ENCODE measurements around the gene MYO16. TPM values are rescaled to one million over a fixed set of nuclear protein-coding genes. Genes with fewer than 3 reads are reported as not detected.
"Not testable (repeated sequence)": the region's sequence is repeated elsewhere in the genome, so short reads cannot be mapped to it uniquely, and the experiment has no call there.

MYO16 gene
- total RNA-seq, 1 experiment from 2014 or later = 0.05 TPM

DNA sequence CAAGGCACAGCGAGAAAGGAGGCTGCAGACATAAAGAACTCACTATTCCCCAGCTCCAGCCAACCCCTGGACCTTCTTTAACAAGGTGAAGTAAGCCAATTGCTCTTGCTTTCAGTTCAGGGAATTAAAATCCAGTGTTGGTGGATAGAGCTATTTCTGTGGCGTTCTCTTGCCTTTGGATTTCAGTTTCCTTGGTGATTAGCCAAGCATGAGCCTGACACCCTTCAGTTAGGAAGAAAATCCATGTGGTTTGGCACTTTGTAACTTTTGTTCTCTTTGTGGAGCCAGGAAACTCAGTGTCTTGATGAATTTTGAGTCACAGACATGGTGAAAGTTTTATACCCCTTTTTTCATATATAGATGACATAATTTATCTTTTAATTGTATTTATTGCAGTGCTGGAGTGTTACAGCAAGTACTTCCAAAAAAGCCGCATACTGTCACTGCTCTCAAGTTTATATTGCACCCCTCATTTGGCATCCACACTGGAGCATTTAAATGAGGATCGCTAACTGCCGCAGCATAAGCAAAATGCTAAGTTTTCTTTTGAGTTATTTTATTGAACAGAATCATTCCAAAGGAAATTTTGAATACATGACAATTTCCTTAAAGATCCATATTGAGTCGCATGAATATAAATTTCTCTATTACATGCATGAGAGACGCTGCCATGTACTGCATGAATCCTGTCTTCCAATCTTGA is 406.8 kb downstream of the MYO16 start:
- H3K27me3 ChIP-seq (replicated peaks) = peaks cover 84% of the 10 kb centered on the region
- no peaks in the 10 kb centered on the region for H3K4me1 ChIP-seq (replicated peaks)
- peak in 1 of 2 experiments; percentile 54 for DNase-seq (ENCODE audit: low read depth in 1 of 2, low spot score in 2 of 2)
- no peak overlapping the region for H3K27ac ChIP-seq
- no peaks in the 10 kb centered on the region for H3K9me3 ChIP-seq (replicated peaks)
- no peaks in the 10 kb centered on the region for H3K36me3 ChIP-seq
- H3K4me3 ChIP-seq = no peak overlapping the region

DNA sequence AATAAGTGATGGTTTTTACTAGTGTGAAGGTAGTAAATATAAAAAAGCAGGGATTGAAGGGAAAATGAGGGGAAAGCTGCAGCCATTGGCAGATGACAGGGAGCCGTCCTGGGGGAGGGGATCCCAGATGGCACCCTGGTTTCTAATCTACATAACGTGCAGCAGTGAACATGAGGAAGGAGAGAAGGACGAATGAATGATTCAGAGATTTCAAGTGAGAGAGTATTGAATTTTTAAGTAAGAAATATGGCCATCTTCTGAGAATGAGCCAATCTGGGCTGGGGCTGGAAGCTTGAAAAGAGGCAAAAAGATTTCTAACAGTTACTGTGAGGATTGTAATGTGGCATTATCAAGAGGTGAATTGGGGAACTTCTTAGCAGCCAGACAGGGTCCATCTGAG is 414.2 kb downstream of the MYO16 start:
- no peak overlapping the region for H3K4me3 ChIP-seq

DNA sequence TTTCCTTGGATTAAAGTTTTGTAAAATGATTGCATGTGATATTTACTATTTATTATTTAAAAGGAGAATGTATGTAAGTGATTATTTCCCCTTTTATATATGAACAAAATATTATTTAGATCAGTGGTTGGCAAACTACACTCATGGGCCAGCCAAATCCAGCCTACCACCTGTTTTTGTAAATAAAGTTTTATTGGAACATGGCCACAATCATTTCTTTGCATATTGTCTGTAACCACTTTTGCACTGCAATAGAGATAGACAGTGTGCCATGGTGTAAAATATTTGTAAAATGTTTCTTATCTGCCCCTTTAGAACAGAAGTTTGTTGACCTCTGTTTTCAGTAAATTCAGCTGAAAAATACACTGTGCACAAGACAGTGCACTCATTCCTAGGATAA is 426.4 kb downstream of the MYO16 start:
- H3K4me3 ChIP-seq = no peak overlapping the region
- H3K9me3 ChIP-seq (replicated peaks) = no peaks in the 10 kb centered on the region
- H3K36me3 ChIP-seq = no peaks in the 10 kb centered on the region
- no peaks in the 10 kb centered on the region for H3K4me1 ChIP-seq (replicated peaks)
- no peak overlapping the region for H3K27ac ChIP-seq
- H3K27me3 ChIP-seq (replicated peaks) = peaks cover 91% of the 10 kb centered on the region
- no peak for DNase-seq (ENCODE audit: low read depth in 1 of 2, low spot score in 2 of 2)

More for the DNA sequence above, 414.2 kb downstream of the MYO16 start:
- H3K9me3 ChIP-seq (replicated peaks) = no peaks in the 10 kb centered on the region
- H3K4me1 ChIP-seq (replicated peaks) = no peaks in the 10 kb centered on the region
- no peak overlapping the region for H3K27ac ChIP-seq
- DNase-seq (ENCODE audit: low read depth in 1 of 2, low spot score in 2 of 2) = no peak
- H3K27me3 ChIP-seq (replicated peaks) = peaks cover 75% of the 10 kb centered on the region
- no peaks in the 10 kb centered on the region for H3K36me3 ChIP-seq

DNA sequence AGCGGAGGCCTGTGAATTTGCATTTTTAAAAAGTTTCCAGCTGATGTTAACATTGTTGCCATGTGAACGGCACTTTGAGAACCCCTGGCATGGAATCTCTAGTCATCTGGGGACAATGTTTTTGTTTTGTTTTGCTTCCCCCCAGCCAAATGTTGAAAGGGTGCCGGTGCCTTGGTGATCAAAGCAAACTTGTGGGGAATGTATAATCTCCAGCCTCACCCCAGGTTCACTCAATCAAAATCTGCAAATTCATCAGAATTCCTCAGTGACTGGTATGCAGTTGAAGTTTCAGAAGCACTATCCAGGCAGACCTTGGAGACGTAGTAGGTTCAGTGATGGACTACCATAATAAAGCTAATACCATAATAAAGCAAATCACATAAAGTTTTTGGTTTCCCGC is 428.7 kb downstream of the MYO16 start:
- Histone ChIP-seq H3K36me3 (no peaks in the 10 kb centered on the region), H3K9me3 (replicated peaks) (no peaks in the 10 kb centered on the region), H3K27me3 (replicated peaks) (peaks cover 91% of the 10 kb centered on the region), H3K27ac (no peak overlapping the region), H3K4me3 (no peak overlapping the region), H3K4me1 (replicated peaks) (no peaks in the 10 kb centered on the region)
- no peak for DNase-seq (ENCODE audit: low read depth in 1 of 2, low spot score in 2 of 2)

DNA sequence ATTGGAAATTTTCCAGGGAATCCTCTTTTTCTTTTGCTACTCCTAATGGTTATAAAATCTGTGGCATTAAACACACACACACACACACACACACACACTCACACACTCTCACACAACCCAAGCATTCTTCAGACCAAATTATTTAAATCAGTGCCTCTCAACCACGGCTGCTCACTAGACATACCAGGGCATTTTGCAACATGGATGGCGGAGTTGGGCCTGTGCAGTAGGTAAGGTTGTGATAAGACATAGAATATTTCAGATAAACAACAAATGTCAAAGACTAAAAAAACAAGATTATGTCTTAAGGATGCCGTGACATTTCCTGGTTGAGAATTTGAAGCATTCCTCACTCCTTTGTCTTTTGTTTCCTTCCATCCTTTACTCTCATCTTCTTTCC is 443.1 kb downstream of the MYO16 start:
- DNase-seq (ENCODE audit: low read depth in 1 of 2, low spot score in 2 of 2) = peak in 1 of 2 experiments; percentile 59
- H3K27ac ChIP-seq = no peak overlapping the region
- H3K4me3 ChIP-seq = no peak overlapping the region
- H3K9me3 ChIP-seq (replicated peaks) = peaks cover 10% of the 10 kb centered on the region
- no peaks in the 10 kb centered on the region for H3K4me1 ChIP-seq (replicated peaks)
- H3K36me3 ChIP-seq = no peaks in the 10 kb centered on the region
- H3K27me3 ChIP-seq (replicated peaks) = peaks cover 61% of the 10 kb centered on the region

DNA sequence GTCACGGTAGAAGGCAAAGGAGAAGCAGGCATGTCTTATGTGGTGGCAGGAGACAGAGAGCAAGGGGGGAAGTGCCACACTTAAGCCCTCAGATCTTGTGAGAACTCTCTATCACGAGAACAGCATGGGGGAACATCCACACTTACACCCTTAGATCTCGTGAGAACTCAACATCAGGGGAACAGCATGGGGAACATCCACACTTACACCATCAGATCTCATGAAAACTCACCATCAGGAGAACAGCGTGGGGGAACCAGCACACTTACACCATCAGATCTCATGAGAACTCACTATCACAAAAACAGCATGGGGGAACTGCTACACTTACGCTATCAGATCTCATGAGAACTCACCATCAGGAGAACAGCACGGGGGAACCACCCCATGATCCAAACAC is 445.0 kb downstream of the MYO16 start:
- Histone ChIP-seq H3K36me3 (no peaks in the 10 kb centered on the region), H3K27ac (no peak overlapping the region), H3K4me3 (no peak overlapping the region), H3K27me3 (replicated peaks) (peaks cover 67% of the 10 kb centered on the region), H3K4me1 (replicated peaks) (no peaks in the 10 kb centered on the region), H3K9me3 (replicated peaks) (peaks cover 4% of the 10 kb centered on the region; the same call in 1 of the 2 replicates)
- peak in 1 of 2 experiments; percentile 57 for DNase-seq (ENCODE audit: low read depth in 1 of 2, low spot score in 2 of 2)

DNA sequence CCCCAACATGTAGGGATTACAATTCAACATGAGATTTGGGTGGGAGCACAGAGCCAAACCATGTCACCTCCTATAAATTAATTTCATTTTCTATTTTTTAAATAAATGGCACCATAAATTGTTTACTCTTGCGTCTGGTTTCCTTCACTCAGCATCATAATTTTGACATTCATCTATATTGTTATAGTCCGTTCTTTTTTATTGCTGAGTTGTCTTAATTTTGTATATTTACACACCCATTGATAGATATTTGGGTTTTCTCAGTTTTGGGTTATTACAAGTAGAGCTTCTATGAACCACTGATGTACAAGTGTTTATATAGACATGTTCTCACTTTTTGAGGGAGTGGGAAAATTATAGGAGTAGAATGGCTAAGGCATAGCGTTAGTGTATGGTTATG is 445.4 kb downstream of the MYO16 start:
- H3K36me3 ChIP-seq = no peaks in the 10 kb centered on the region
- no peak overlapping the region for H3K27ac ChIP-seq
- peaks cover 67% of the 10 kb centered on the region for H3K27me3 ChIP-seq (replicated peaks)
- H3K4me1 ChIP-seq (replicated peaks) = no peaks in the 10 kb centered on the region
- peaks cover 2% of the 10 kb centered on the region; the same call in 1 of the 2 replicates for H3K9me3 ChIP-seq (replicated peaks)
- DNase-seq (ENCODE audit: low read depth in 1 of 2, low spot score in 2 of 2) = no peak
- H3K4me3 ChIP-seq = no peak overlapping the region

DNA sequence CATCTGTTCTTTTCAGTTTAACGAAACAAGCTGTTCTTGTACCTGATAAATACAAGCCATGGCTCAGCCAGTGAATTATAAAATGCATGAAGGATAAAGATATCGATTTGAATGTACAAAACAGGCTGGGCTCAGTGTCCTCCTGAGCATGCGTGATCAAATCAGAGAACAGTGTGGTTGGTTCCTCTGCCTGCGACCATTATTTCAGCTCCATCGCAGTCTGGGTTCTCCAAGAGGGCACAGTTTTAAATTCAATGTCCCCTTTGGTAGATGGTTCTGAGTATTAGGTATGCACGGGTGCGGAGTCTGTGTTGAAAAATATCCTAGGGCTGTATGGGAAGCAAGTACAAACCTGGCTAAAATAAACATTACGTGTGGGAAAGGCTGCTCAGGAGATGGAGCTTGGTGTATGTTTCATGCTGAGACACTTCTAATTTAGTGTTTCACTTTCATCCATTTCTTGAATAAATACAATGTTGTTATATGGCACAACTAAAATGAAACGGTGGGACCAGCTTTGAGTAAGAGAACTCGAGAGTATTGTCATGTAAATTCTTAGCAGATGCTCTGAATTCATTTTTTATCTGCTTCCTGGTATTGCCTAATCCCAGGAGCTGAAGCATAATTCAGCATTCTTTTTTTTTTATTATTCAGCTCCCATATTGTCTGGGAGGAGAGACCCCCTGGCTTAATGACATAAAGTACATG is 458.7 kb downstream of the MYO16 start:
- DNase-seq (ENCODE audit: low read depth in 1 of 2, low spot score in 2 of 2) = no peak
- no peaks in the 10 kb centered on the region for H3K4me1 ChIP-seq (replicated peaks)
- no peak overlapping the region for H3K27ac ChIP-seq
- H3K27me3 ChIP-seq (replicated peaks) = peaks cover 97% of the 10 kb centered on the region
- H3K9me3 ChIP-seq (replicated peaks) = peaks cover 4% of the 10 kb centered on the region
- H3K4me3 ChIP-seq = no peak overlapping the region
- no peaks in the 10 kb centered on the region for H3K36me3 ChIP-seq

DNA sequence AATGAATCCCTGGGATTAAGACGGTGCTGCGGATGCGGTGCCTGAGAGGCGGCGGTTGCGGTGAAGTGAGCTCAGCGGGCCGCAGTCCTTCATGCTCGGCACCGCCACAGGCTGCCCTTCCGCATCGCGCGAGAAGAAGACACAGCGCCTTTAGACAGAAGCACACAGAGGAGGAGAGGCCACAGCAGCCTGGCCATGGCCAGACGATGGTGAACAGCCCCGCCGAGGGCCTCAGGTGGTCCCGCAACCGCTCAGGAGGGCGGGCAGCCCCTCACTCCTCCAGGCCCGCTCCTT is 459.2 kb downstream of the MYO16 start:
- peak in 1 of 2 experiments; percentile 71 for DNase-seq (ENCODE audit: low read depth in 1 of 2, low spot score in 2 of 2)
- Histone ChIP-seq H3K27ac (no peak overlapping the region), H3K27me3 (replicated peaks) (peaks cover 98% of the 10 kb centered on the region), H3K9me3 (replicated peaks) (peaks cover 4% of the 10 kb centered on the region), H3K4me3 (no peak overlapping the region), H3K4me1 (replicated peaks) (no peaks in the 10 kb centered on the region), H3K36me3 (no peaks in the 10 kb centered on the region)

DNA sequence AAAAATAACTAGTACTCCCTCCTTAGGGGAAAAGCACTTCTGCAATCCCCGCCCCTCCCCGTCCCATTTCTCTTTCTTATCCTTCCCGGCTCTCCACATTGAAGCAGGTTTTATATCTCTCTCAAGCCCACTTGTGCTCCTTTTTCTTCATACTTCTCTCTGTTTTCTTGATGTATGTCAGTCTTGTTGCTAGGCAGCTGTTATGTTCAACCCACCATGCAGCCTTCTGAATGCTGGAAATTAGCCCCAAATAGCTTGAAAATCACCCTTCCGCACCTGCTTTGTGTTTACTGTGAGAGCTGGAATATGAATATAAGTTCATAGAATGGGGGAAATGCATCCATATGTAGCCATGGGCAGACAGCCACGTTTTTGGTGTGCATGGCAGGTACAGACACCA is 461.4 kb downstream of the MYO16 start:
- Histone ChIP-seq H3K9me3 (replicated peaks) (peaks cover 4% of the 10 kb centered on the region), H3K27me3 (replicated peaks) (peaks cover 75% of the 10 kb centered on the region), H3K4me1 (replicated peaks) (no peaks in the 10 kb centered on the region), H3K36me3 (no peaks in the 10 kb centered on the region), H3K27ac (no peak overlapping the region), H3K4me3 (no peak overlapping the region)
- DNase-seq (ENCODE audit: low read depth in 1 of 2, low spot score in 2 of 2) = no peak

DNA sequence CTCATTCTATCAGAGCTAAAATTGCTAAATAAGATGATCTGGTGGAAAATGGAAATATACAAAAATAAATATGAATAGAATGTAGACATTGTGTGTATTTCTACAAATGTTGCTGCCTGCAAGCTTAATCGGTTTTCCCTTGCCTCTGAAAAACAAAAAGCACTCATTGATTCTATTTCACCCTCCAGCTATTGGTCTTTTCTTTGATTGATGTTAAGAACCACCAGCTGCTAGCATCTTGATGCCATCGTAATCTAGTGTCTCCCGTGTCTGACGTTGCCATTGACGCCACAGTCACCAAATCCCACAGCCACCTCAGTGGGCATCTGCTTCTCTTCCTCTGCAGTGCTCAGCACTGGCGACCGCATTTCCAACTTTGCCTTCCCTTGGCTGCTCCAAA is 461.8 kb downstream of the MYO16 start:
- DNase-seq (ENCODE audit: low read depth in 1 of 2, low spot score in 2 of 2) = peak in 1 of 2 experiments; percentile 61
- Histone ChIP-seq H3K36me3 (no peaks in the 10 kb centered on the region), H3K4me3 (no peak overlapping the region), H3K9me3 (replicated peaks) (peaks cover 4% of the 10 kb centered on the region), H3K27me3 (replicated peaks) (peaks cover 71% of the 10 kb centered on the region), H3K27ac (no peak overlapping the region), H3K4me1 (replicated peaks) (no peaks in the 10 kb centered on the region)

DNA sequence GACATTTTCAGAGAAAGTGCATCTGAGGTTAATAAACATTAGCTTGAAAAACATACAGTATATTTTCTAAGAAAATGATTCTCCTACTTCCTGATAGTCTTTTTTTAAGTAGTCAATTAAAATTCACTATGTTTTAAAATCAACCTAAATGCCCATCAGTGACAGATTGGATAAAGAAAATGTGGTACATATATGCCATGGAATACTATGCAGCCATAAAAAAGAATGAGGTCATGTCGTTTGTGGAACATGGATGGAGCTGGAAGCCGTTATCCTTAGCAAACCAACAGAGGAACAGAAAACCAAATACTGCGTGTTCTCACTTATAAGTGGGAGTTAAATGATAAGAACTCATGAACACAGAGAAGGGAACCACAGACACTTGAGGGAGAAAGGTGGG is 462.8 kb downstream of the MYO16 start:
- H3K4me3 ChIP-seq; H3K36me3 ChIP-seq; H3K9me3 ChIP-seq (replicated peaks); H3K4me1 ChIP-seq (replicated peaks); H3K27ac ChIP-seq; DNase-seq (ENCODE audit: low read depth in 1 of 2, low spot score in 2 of 2): not testable (repeated sequence)
- peaks cover 64% of the 10 kb centered on the region for H3K27me3 ChIP-seq (replicated peaks)

DNA sequence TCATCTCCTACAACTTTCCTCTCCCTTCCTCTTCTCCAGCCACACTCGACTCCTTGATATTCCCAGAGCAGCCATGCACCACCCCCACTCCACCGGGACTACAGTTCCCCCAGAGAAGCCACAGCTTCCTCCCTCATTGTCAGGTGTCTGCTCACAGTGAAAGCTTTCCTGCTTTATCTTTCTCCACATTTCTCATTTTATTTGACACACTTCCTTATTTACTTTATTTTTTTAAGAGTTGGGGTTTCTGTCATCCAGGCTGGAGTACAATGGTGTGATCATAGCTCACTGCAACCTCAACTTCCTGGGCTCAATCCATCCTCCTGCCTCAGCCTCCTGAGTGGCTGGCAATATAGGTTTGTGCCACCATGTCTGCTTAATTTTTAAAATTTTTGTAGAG is 464.6 kb downstream of the MYO16 start:
- Histone ChIP-seq H3K4me1 (replicated peaks) (no peaks in the 10 kb centered on the region), H3K36me3 (no peaks in the 10 kb centered on the region), H3K4me3 (no peak overlapping the region), H3K9me3 (replicated peaks) (peaks cover 6% of the 10 kb centered on the region), H3K27me3 (replicated peaks) (peaks cover 56% of the 10 kb centered on the region), H3K27ac (no peak overlapping the region)
- DNase-seq (ENCODE audit: low read depth in 1 of 2, low spot score in 2 of 2) = peak in 1 of 2 experiments; percentile 64

DNA sequence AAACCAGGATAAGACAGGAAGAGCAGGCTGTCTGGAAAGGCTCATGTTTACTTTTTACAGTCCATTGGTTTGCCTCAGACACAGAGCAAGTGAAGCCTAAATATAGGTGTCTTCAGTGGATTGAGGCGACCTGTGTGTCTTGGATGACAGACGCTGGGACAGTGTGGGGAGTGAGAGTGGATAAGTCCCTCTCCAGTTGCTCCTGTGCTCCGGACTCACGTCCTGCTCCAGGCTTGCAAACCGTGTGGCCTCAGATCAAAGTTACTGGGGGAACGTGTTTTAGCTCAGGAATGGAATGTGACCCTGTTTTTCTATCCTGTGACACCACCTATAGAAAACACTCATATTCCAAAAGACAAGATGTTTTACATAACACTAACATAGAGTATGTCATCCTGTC is 465.7 kb downstream of the MYO16 start:
- Histone ChIP-seq H3K27ac (no peak overlapping the region), H3K9me3 (replicated peaks) (peaks cover 6% of the 10 kb centered on the region), H3K4me1 (replicated peaks) (no peaks in the 10 kb centered on the region), H3K4me3 (no peak overlapping the region), H3K36me3 (no peaks in the 10 kb centered on the region), H3K27me3 (replicated peaks) (peaks cover 56% of the 10 kb centered on the region)
- DNase-seq (ENCODE audit: low read depth in 1 of 2, low spot score in 2 of 2) = peak in 1 of 2 experiments; percentile 67

All from SJSA1 (cell line).